ENCODE data around the gene EPS8L1. TPM values are rescaled to one million over a fixed set of nuclear protein-coding genes. Genes with fewer than 3 reads are reported as not detected.

Gene EPS8L1
- total RNA-seq, 1 experiment from 2014 or later = 62.1 TPM

DNA sequence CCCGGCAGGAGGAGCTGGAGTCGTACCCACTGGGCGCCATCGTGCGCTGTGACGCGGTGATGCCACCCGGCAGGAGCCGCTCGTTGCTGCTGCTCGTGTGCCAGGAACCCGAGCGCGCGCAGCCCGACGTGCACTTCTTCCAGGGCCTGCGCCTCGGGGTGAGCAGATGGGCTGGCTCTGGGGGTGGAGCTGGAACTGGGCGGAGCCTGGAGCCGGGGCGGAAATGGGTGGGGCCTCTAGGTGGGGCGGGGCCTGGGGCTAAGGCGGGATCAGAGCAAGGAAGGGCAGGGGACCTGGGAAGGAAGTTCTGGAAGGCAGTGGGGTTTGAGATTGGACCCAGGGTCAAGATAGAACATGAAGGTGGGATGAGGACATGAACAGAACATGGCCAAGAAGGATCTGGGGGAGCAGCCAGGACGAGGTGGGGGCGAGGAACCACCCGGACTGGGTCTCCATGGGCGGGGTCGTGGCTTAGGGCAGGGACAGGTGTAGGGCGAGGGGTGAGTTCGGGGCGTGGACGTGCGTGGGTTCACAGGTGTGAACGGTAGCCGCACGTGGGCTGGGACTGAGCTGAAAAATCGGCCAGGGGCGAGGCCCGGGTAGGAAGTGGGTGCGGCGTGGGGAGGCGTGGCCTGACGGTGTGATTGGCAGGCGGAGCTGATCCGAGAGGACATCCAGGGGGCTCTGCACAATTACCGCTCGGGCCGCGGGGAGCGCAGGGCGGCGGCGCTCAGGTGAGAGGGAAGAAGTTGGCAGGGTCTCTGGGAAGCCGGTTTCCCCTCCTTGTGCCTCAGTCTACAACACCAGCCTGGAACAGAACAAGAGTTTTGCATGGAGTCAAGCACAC lies 4.7 kb downstream of the EPS8L1 start:
- ChIA-PET CTCF (interaction anchor here (0.8 to 1.9 kb wide), 5 partner anchors 8 to 338 kb away, joined by 3 to 14 read pairs (median 4); partner anchors contain the start of gene RDH13), POLR2A (interaction anchor here (0.9 to 1.5 kb wide), 6 partner anchors 10 to 327 kb away, joined by 3 to 10 read pairs (median 4); partner anchors contain the start of genes PPP1R12C, RDH13 and UBE2S), RAD21 (ENCODE audit: low non-redundant PET in 1 of 2, low total read pairs in 2 of 2, uncharacterized antibody in 2 of 2, unreplicated experiment in 2 of 2) (interaction anchor here in 1 of 2 experiments (0.6 kb wide), 1 partner anchor 31 kb away, joined by 5 read pairs; no protein-coding TSS in a partner anchor)
- DNase-seq (ENCODE audit: low read depth, low spot score) = peak; percentile 84
- intact Hi-C loops (cut with micrococcal nuclease) = loop anchor here (2.0 to 5.0 kb wide), 2 partner anchors 36 to 77 kb away; partner anchors contain the start of genes PPP1R12C and TNNI3
- peak; percentile 82 for ATAC-seq
- BruUV-seq (replicated peaks) = TSS peak; percentile 24
- Histone ChIP-seq H3K27ac (ENCODE audit: low read depth, low read length) (peak overlapping the region; percentile 92), H3K79me2 (ENCODE audit: insufficient read depth, low read length) (no peaks in the 10 kb centered on the region; the same call in 1 of the 2 replicates), H4K20me1 (ENCODE audit: insufficient read depth) (no peaks in the 10 kb centered on the region), H3K4me2 (ENCODE audit: low read length) (peak overlapping the region; percentile 92), H3K4me3 (replicated peaks in 1 of 2; ENCODE audit: low read depth in 1 of 2, low read length in 2 of 2) (peak overlapping the region; percentile 63 to 69), H3K9me3 (ENCODE audit: control insufficient read depth in 1 of 2, insufficient read depth in 1 of 2, low read depth in 1 of 2, low read length in 2 of 2) (no peaks in the 10 kb centered on the region), H3K4me1 (ENCODE audit: control insufficient read depth in 1 of 2, insufficient read depth in 2 of 2, low read length in 2 of 2) (peaks cover 10 to 53% of the 10 kb centered on the region in 2 experiments), H3K27me3 (ENCODE audit: insufficient read depth, low read length) (no peaks in the 10 kb centered on the region), H3K9me2 (ENCODE audit: insufficient read depth) (no peaks in the 10 kb centered on the region), H2AFZ (ENCODE audit: low read depth, low read length, poor library complexity, severe bottlenecking) (peak overlapping the region; percentile 75), H3K36me3 (ENCODE audit: control insufficient read depth in 1 of 2, insufficient read depth in 2 of 2, low read length in 2 of 2) (0 out of 4 replicates have a peak, but pooled peaks cover 0 to 3% of the 10 kb centered on the region in 2 experiments), H3K9ac (ENCODE audit: low read length) (peak overlapping the region; percentile 79)
- no peak for TF ChIP-seq CEBPB (IDR thresholded peaks at IDR 0.05; ENCODE audit: low read depth)
- peak; percentile 62 for TF ChIP-seq SP1 (IDR thresholded peaks at IDR 0.05; ENCODE audit: low read depth)
- TF ChIP-seq SIN3A (IDR thresholded peaks at IDR 0.05; ENCODE audit: low read depth) = peak; percentile 79
- TF ChIP-seq, protein P1, sequence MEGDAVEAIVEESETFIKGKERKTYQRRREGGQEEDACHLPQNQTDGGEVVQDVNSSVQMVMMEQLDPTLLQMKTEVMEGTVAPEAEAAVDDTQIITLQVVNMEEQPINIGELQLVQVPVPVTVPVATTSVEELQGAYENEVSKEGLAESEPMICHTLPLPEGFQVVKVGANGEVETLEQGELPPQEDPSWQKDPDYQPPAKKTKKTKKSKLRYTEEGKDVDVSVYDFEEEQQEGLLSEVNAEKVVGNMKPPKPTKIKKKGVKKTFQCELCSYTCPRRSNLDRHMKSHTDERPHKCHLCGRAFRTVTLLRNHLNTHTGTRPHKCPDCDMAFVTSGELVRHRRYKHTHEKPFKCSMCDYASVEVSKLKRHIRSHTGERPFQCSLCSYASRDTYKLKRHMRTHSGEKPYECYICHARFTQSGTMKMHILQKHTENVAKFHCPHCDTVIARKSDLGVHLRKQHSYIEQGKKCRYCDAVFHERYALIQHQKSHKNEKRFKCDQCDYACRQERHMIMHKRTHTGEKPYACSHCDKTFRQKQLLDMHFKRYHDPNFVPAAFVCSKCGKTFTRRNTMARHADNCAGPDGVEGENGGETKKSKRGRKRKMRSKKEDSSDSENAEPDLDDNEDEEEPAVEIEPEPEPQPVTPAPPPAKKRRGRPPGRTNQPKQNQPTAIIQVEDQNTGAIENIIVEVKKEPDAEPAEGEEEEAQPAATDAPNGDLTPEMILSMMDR (IDR thresholded peaks at IDR 0.05 in 2 of 3, conservative IDR thresholded peaks at IDR 0.05 in 1 of 3; ENCODE audit: borderline replicate concordance in 1 of 3, insufficient read depth in 1 of 3, low read depth in 2 of 3, low read length in 2 of 3) = no peak
- TF ChIP-seq MAX (IDR thresholded peaks at IDR 0.05) = peak; percentile 86
- TF ChIP-seq POLR2A (IDR thresholded peaks at IDR 0.05; ENCODE audit: borderline replicate concordance, extremely low read depth, insufficient read depth, insufficient read length) = peak; percentile 82
- TF ChIP-seq, protein P2, sequence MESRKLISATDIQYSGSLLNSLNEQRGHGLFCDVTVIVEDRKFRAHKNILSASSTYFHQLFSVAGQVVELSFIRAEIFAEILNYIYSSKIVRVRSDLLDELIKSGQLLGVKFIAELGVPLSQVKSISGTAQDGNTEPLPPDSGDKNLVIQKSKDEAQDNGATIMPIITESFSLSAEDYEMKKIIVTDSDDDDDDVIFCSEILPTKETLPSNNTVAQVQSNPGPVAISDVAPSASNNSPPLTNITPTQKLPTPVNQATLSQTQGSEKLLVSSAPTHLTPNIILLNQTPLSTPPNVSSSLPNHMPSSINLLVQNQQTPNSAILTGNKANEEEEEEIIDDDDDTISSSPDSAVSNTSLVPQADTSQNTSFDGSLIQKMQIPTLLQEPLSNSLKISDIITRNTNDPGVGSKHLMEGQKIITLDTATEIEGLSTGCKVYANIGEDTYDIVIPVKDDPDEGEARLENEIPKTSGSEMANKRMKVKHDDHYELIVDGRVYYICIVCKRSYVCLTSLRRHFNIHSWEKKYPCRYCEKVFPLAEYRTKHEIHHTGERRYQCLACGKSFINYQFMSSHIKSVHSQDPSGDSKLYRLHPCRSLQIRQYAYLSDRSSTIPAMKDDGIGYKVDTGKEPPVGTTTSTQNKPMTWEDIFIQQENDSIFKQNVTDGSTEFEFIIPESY (IDR thresholded peaks at IDR 0.05; ENCODE audit: extremely low read depth, insufficient replicate concordance, low read length) = no peak
- TF ChIP-seq POLR2AphosphoS5 (IDR thresholded peaks at IDR 0.05; ENCODE audit: low read depth, low read length) = peak; percentile 71
- TF ChIP-seq ZFX (IDR thresholded peaks at IDR 0.05) = peak; percentile 20; the same call in 1 of the 2 replicates

Data from HCT116 (cell line).